Right lung (tissue), 5 donors: ENCODE results near the gene SLC32A1. TPM values are rescaled to one million over a fixed set of nuclear protein-coding genes. Genes with fewer than 3 reads are reported as not detected.
A peak's percentile ranks its signal among the peaks of the same experiment; 100 is the strongest.

Experiments
- DNase-seq, 2 donors: peaks; one replicate each; pipeline ENCODE4 v3.0.0-alpha.2; 2013
- polyA plus RNA-seq, 5 donors: library from polyadenylated mRNA; unstranded; fragments of 120-200 nt; gene quantifications; one replicate each; pipeline versions ENCODE4 v1.2.1 to v1.2.3, GENCODE V29; 2013; ENCODE audit warnings: inconsistent platforms in 1 of 5, low replicate concordance in 1 of 5; ENCODE audit not compliant: insufficient read length in 5 of 5, insufficient read depth in 1 of 5

Gene SLC32A1
- polyA plus RNA-seq, 5 donors, result not detected

GRCh38 chr20:38725148-38725901 lies 1.0 kb downstream of the SLC32A1 start:
- no peak for DNase-seq

- no peak for DNase-seq
These were observed 1.9 kb downstream of the SLC32A1 start for GRCh38 chr20:38725931-38726803.

- no peak for DNase-seq
These were observed 2.7 kb downstream of the SLC32A1 start for GRCh38 chr20:38726804-38727606.

GRCh38 chr20:38727607-38728190 lies 3.4 kb downstream of the SLC32A1 start:
- DNase-seq, result no peak

- no peak for DNase-seq
These were observed 4.0 kb downstream of the SLC32A1 start for GRCh38 chr20:38728191-38728781.

GRCh38 chr20:38728911-38729642 lies 4.8 kb downstream of the SLC32A1 start:
- DNase-seq, result no peak

- DNase-seq, result no peak
These were observed 5.5 kb downstream of the SLC32A1 start for GRCh38 chr20:38729767-38730166.

GRCh38 chr20:38730167-38730988 lies 6.1 kb downstream of the SLC32A1 start:
- DNase-seq, result no peak

- DNase-seq, result peak; percentile 37 to 40
These were observed 6.9 kb downstream of the SLC32A1 start for GRCh38 chr20:38730989-38731737.

GRCh38 chr20:38731738-38732113 lies 7.4 kb downstream of the SLC32A1 start:
- DNase-seq, result no peak

- no peak for DNase-seq
These were observed 8.7 kb downstream of the SLC32A1 start for GRCh38 chr20:38732981-38733380.

- DNase-seq, result no peak
These were observed 10.9 kb downstream of the SLC32A1 start for GRCh38 chr20:38735172-38735571.

GRCh38 chr20:38737887-38738286 lies 13.6 kb downstream of the SLC32A1 start:
- no peak for DNase-seq

GRCh38 chr20:38745757-38746156 lies 21.5 kb downstream of the SLC32A1 start:
- no peak for DNase-seq

- DNase-seq, result peak in 1 of 2 donors; percentile 30
These were observed 23.3 kb downstream of the SLC32A1 start for GRCh38 chr20:38747495-38748096.

GRCh38 chr20:38748097-38748860 lies 24.0 kb downstream of the SLC32A1 start, which contains the start of gene ACTR5:
Gene ACTR5, plus strand, starts transcription at chr20:38748460. Its CDS starts 19 bp downstream, at chr20:38748479.
- DNase-seq, result peak; percentile 92 to 93

GRCh38 chr20:38748861-38749149 lies 24.5 kb downstream of the SLC32A1 start:
- no peak for DNase-seq
